HG03457 (cell line): ENCODE data around the gene SLIT3.

ENCODE experiments used
- ATAC-seq: cut with Tn5 transposase; IDR thresholded peaks from one replicate; pipeline ENCODE4 v1.9.1; 2021; ENCODE audit warnings: moderate number of reproducible peaks; ENCODE audit not compliant: unreplicated experiment

SLIT3 gene

GRCh38 chr5:168669156-168669555, 631.8 kb downstream of the SLIT3 start:
- no peak for ATAC-seq

GRCh38 chr5:168668078-168668477, 632.9 kb downstream of the SLIT3 start:
- no peak for ATAC-seq

DNA sequence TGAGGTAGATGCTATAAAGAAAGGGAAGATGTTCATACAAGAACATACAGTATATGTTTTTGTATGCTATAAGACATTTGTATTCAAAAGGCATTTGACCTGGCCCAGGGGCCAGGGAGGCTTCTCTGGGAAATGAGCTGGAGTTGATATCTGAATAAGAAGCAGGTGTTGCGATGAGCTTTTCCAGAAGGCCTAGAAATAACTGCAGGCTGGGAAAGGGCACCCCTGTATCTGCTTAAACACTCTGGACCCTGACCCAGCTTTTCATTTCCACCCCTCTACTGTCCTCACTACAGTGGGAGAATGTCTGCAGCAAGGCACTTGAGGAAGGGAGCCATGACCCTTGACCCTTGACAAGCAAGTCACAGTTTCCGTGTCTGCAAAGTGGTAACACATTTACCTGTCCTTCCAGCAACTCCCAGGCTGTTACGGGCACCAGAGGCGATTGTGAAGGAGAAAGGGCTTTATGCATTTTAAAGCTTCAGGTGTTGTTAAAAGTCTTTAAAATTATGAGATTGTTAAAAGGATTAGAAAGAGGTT, 633.6 kb downstream of the SLIT3 start:
- ATAC-seq = no peak

DNA sequence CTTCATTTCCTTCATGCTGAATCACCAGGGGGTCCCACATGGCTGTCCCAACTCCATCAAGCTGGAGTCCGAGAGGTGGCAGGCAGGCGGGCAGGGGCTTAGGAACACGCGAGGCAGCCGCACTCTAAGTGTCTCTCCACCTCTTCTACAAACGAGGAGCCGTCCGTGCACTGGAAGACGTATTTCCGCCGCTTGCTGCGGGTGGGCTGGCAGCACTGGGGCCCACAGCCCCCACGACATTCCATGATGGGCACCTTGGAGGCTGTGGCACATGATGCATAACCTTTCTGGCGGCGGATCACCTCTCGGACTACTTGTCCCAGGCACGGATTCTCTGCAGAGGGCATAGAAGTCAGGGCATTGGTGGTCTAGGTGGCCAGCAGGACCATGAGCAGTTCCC, 634.6 kb downstream of the SLIT3 start:
- ATAC-seq = no peak

DNA sequence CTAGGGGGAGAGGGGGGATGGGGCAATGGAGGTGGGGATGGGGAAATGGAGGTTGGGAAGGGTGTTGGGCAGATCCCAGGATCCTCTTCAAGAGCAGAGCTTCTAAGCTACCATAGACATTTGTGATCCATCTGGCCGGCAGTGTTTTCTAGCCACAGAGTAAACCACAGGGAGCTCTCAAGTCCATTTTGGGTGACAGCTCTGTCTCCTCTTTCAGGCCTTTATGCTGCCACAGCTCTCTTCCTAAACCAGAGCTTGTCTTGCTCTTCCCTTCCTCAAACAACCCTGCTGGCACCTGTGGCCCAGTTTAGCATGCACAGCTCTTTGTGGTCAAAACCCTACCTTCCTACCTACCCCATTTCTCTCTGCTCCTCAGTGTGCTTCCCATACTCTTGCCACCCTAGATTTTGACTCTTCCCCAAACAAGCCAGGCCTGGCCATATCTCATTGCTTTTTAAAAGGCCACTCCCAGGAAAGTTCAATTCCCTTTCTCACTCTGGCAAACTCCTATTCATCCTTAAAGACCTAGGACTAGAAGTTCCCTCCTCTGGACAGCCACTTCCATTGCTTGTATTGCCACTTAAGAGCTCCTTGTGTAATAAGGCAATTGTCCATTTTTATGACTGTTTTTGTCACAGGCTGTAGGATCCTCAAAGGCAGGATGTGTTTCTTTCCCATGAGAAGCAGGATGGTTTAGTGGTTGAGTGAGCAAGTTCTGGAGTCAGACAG, 637.5 kb downstream of the SLIT3 start:
- no peak for ATAC-seq

- ATAC-seq = no peak
Observed at GRCh38 chr5:168661593-168662485, 639.1 kb downstream of the SLIT3 start.

- ATAC-seq = no peak
Observed at GRCh38 chr5:168660691-168661090, 640.2 kb downstream of the SLIT3 start.

DNA sequence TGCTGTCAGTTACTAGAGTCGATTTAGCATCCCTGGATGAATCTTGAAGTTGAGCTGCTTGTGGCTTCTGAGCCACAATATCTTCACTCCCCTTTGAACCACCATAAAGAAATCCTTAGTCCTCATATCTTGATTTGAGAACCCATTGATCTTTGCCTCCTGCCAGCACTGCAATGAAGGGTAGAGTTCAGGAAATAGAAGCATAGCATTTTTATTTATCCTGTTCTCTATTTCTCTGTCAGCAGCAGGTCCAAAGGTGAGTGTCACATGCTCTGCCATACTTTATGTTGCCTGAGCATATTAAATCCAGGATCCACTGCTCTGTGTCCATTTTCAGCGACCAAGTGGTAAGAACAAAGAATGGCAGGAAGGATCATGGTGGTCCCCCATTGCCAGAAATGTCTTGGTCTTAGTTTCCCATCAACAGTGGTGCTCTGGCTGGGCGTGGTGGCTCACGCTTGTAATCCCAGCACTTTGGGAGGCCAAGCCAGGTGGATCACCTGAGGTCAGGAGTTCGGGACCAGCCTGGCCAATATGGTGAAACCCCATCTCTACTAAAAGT, 641.6 kb downstream of the SLIT3 start:
- ATAC-seq = no peak

GRCh38 chr5:168658394-168658793, 642.5 kb downstream of the SLIT3 start:
- ATAC-seq = no peak

- no peak for ATAC-seq
Observed at GRCh38 chr5:168656633-168657032, 644.3 kb downstream of the SLIT3 start.

DNA sequence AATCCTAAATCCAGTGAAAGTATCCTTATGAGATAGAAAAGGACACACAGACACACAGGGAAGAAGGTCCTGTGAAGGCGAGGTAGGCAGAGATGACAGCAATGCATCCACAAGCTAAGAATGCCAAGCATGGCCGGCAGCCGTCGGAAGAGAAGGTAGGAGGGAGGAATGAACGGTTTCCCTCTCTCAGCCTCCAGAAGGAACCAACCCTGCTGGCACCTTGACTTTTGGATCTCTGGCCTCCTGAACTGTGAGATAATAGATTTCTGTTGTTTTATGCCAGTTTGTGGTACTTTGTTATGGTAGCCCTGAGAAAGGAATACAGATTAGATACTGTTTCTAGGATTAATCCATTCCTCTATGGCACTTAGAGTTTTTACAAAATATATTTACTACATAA, 645.6 kb downstream of the SLIT3 start:
- no peak for ATAC-seq

DNA sequence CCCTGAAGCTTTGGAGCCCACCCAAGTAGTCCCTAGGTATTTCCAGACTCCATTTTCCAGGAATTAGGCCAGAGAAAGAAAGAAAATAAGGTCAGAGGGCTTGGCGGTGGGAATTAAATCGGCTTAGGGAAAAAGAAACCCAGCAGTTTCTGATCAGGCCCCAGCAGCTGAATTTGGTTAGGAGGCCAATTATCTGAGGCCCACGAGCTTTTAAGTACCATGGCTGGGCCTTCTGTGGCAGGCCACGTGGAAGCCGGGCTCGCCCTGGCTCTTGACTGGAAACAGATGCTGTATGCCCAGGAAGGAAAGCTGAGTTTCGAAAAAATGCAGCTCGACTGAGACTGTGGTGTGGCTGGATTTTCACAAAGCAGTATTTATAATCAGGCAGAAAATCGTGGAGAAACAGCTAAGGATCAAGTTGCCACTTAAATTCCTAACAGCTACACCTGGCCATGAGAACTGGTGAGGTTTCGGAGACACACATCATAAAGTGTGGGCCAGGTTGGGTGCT, 646.7 kb downstream of the SLIT3 start:
- no peak for ATAC-seq

GRCh38 chr5:168653626-168654025, 647.3 kb downstream of the SLIT3 start:
- ATAC-seq = no peak

DNA sequence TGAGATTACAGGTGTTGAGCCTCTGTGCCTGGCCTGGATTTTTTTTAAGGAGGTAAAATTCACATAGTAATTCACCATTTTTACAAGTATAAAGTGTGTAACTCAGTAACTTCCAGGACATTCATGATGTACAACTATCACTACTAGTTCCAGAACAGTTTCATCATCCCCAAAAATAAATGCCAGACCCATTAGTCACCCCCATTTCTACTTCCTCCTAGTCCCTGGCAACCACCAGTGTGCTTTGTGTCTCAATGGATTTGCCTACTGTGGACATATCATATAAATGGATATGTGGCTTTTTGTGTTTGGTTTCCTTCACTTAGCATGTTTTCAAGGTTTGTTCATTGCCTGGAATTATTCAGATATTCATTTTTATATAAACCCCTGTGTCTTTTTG, 649.3 kb downstream of the SLIT3 start:
- no peak for ATAC-seq

DNA sequence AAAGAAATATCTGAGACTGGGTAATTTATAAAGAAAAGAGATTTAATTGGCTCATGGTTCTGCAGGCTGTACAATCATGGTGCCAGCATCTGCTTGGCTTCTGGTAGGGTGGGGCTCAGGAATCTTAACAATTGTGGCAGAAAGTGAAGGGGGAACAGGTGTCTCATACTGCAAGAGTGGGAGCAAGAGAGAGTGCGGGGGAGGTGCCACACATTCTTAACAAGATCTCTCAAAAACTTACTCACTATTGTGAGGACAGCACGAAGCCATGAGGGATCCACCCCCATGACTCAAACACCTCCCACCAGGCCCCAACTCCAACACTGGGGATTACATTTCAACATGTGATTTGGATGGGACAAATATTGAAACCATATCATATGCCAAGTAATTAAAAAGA, 651.6 kb downstream of the SLIT3 start:
- no peak for ATAC-seq

GRCh38 chr5:168648576-168648975, 652.4 kb downstream of the SLIT3 start:
- no peak for ATAC-seq

GRCh38 chr5:168648016-168648415, 652.9 kb downstream of the SLIT3 start:
- ATAC-seq = no peak

DNA sequence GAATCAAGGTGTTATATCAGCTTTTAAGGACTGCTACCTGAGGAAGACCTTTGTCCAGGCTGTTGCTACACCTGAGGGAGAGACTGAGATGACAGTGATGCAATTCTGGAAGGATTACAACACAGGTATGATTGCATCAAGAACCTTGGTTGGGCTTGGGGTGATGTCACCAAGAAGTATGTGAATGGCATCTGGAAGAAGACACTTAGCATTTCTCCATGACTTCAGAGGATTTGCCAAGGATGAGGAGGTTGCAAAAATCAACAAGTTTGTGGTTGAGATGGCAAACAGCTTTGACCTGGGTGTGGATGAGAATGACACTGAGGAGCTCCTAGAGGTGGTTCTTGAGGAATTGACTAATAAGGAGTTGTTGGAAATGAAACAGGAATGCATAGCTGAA, 653.9 kb downstream of the SLIT3 start:
- ATAC-seq = no peak

GRCh38 chr5:168646335-168646734, 654.6 kb downstream of the SLIT3 start:
- no peak for ATAC-seq

- no peak for ATAC-seq
Observed at GRCh38 chr5:168645195-168645594, 655.7 kb downstream of the SLIT3 start.

GRCh38 chr5:168642019-168642418, 658.9 kb downstream of the SLIT3 start:
- no peak for ATAC-seq
